NOMO-1 (cell line): Measurements from ENCODE around the gene SHISA7.

Experiments
- DNase-seq, 2 experiments: peaks; one replicate each; lab custom pipeline; 2025; ENCODE audit not compliant: unreplicated experiment in 2 of 2; lab: John Stamatoyannopoulos, UW

The SHISA7 gene

DNA sequence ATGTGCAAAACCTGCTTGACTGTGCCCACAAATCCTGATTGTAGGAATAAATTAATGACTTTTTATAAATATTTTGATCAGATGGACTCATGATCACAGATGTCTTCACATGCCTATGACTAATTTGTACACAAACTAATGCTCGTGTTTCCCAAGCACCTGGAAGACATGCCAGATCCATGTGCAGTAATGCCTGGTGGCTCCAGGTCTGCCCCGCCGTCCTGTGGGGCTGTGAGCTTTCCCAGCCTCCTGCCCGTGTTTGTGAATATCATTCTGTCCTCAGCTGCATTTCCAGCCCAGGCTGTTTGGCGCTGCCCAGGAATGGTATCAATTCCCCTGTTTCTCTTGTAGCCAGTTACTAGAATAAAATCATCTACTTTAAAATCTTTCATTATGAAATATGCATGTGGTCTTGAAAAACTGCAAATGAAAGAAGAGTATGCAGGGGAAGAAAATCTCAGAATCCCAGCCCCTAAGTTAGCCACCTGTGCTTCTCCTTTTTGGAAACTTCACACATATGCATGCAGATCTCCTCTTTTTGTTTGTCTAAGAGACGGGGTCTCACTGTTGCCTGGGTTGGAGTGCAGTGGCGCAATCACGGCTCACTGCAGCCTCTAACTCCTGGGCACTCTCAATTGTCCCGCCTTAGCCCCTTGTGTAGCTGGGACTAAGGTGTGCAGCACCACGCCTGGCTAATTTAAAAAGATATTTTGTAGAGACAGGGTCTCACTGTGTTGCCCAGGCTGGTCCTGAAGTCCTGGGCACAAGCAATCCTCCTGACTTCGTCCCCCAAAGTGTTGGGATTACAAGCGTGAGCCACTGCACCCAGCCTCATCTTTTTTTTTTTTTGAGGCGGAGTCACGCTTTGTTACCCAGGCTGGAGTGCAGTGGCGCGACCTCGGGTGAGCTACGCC, 51.1 kb downstream of the SHISA7 start:
- no peak for DNase-seq

DNA sequence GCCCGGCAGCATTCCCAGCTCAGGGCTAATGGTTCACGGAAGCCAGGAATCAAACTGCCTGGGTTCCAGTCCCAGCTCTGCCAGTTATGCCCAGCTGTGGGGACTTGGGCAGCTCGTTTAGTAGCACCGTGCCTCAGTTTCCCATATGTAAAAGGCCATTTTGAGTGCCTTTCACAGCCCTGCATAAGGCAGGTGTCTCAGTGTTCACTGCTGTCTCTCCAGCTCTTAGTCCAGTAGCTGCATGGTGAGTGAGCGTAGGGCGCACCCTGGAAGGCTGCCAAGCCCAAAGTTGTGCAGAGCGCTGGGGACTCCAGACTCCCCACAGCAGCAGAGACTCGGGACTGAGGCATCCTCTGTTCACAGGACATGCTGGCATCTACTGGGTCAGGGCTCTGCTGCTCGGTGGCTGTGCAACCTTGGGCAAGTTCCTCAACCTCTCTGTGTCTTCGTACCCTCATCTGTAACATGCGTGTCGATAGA, 51.9 kb downstream of the SHISA7 start:
- no peak for DNase-seq

GRCh38 chr19:55390461-55390880, 52.6 kb downstream of the SHISA7 start:
- no peak for DNase-seq

- no peak for DNase-seq
Observed at GRCh38 chr19:55389386-55390317, 53.4 kb downstream of the SHISA7 start.

GRCh38 chr19:55387736-55388497, 55.2 kb downstream of the SHISA7 start:
- DNase-seq: no peak

DNA sequence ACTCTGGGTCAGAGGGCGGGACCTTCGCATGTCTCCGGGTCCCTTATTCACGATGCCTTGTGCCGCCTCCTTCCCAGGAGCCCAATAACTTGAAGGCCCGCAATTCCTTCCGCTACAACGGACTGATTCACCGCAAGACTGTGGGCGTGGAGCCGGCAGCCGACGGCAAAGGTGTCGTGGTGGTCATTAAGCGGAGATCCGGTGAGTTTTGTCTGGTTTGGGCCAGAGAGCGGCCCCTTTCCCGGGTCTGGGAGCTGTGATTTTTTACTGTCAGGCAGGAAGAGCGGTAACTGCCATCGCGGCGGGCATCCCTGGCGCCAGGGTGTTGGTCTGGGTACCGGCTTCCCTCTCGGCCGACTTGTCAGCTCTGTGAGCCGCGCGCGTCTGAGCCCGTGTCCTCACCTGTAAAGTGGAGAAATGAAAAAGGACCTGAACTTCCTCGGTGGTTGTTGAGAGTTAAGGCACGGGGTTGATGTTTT, 56.6 kb downstream of the SHISA7 start:
- no peak for DNase-seq

DNA sequence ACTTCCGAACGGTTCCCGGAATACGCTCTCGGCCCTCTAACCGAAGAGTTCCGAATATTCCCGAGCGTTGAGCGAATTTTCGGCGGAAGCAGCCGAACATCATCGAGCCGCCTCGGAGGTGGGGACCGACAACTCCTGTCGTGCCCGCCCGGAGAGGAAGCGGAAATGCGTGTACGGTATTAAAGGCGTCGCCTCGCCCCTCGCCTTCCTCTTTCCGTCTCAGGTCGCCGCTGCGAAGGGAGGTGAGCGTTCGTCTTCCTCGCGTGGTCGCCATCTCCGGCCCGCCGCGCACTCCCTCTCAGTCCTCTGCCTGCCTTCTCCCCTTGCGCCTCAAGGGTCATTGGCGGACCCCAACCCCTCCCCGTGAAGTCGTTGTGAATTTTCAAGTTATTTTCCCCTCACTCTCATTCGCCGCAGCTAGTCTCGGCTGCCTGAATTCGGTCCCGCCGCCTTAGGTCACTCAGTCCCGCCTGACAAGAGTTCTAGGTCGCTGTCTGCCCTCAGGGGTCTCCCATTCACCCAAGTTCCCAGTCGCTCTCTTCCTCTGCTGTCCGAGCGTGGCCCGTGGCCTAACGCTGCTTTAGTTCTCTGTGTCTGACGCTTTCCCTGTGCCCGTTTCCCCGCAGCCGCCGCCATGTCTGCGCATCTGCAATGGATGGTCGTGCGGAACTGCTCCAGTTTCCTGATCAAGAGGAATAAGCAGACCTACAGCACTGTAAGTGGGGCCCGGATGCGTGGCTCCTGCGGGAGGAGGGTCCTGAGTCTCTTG, 57.2 kb downstream of the SHISA7 start, which contains the start of gene RPL28:
TSS of gene RPL28 (plus strand) at position 209 of the 769 bp plus-strand sequence. CDS start at position 635, 426 bp downstream.
- DNase-seq: peak; percentile 97 to 98

GRCh38 chr19:55384920-55385723, 58.0 kb downstream of the SHISA7 start:
- peak; percentile 92 to 97 for DNase-seq

- peak in 1 of 2 experiments; percentile 42 for DNase-seq
Observed at GRCh38 chr19:55384131-55384919, 58.8 kb downstream of the SHISA7 start, which contains the start of gene TMEM238. TSS of gene TMEM238 (minus strand) at chr19:55384292. CDS start at chr19:55384259, 33 bp downstream.

GRCh38 chr19:55383279-55384130, 59.6 kb downstream of the SHISA7 start:
- peak; percentile 57 to 58 for DNase-seq

DNA sequence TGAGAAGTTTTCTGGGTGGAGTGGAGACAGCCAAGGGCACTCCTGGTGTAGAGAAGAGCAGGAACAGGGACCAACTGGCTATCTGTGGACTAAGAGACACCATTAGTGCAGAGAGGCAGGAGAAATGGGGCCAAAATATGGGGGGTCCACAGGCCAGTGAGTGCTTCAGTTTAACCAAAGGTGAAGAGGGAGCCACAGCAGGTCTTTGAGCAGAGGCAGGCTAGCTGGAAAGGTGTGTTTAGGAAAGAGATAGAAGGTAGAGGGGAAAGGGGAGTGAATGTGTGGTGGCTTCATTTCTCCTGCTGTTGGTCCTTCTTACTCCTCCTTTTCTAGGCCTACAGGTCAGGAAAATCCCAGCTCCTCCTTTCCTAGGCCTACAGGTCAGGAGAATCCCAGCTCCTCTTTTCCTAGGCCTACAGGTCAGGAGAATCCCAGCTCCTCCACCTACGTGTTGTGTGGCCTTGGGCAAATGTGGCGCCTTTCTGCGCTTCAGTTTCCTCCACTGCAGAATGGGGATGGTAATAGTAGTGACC, 60.5 kb downstream of the SHISA7 start:
- no peak for DNase-seq

DNA sequence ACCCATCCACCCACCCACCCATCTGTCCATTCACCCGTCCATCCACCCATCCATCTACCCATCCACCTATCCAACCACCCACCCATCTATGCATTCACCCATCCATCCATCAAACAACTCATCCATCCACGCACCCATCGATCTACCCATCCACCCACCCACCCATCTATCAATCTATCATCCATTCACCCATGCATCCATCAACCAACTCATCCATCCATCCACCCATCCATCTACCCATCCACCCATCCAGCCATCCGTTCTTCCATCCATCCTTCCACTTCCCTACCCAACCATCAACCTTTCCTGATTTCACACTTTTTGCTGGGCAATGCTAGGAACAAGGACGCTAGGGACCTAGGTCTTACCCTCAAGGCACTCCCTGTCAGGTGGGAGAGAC, 61.1 kb downstream of the SHISA7 start:
- no peak for DNase-seq

- no peak for DNase-seq
Observed at GRCh38 chr19:55379174-55379573, 63.9 kb downstream of the SHISA7 start.
